Activated T-cell treated with anti-CD3 and anti-CD28 coated beads for 48 hours (primary cell): ENCODE results near the gene RBM42.
A peak's percentile ranks its signal among the peaks of the same experiment; 100 is the strongest.
"Not testable (repeated sequence)": the region's sequence is repeated elsewhere in the genome, so short reads cannot be mapped to it uniquely, and the experiment has no call there.

Experiments
- DNase-seq: peaks from one replicate; pipeline ENCODE4 v3.0.0-alpha.2; 2020; ENCODE audit warnings: low read depth

RBM42 gene

GRCh38 chr19:35650581-35650980 lies 21.7 kb downstream of the RBM42 start:
- no peak for DNase-seq

DNA sequence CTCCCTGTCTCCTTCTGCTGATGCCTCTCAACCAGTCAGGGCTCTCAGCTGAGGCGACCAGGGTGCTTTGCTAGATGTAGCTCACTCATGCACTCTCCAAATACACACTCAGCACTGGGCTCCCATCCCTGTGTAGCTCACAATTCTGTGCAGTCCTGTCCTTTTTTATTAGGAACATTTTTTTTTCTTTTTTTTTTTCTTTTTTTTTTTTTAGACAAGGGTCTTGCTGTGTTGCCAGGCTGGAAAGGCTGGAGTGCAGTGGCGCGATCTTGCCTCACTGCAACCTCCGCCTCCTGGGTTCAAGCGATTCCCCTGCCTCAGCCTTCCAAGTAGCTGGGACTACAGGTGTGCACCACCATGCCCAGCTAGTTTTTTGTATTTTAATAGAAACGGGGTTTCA lies 26.0 kb downstream of the RBM42 start:
- DNase-seq, result not testable (repeated sequence)

DNA sequence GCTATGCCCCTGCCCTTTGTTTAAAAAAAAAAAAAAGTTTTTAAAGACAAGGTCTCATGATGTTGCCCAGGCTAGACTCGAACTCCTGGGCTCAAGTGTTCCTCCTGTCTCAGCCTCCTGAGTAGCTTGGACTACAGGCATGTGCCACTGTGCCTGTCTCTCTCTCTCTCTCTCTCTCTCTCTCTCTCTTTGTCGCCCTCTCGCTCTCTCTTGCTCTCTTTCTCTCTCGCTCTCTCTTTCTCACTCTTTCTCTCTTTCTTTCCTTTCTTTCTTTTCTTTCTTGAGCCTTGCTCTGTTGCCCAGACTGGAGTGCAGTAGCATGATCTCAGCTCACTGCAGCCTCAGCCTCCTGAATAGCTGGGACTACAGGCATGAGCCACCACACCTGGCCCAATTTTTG lies 26.8 kb downstream of the RBM42 start:
- DNase-seq, result no peak

GRCh38 chr19:35656700-35657099 lies 27.9 kb downstream of the RBM42 start:
- no peak for DNase-seq

DNA sequence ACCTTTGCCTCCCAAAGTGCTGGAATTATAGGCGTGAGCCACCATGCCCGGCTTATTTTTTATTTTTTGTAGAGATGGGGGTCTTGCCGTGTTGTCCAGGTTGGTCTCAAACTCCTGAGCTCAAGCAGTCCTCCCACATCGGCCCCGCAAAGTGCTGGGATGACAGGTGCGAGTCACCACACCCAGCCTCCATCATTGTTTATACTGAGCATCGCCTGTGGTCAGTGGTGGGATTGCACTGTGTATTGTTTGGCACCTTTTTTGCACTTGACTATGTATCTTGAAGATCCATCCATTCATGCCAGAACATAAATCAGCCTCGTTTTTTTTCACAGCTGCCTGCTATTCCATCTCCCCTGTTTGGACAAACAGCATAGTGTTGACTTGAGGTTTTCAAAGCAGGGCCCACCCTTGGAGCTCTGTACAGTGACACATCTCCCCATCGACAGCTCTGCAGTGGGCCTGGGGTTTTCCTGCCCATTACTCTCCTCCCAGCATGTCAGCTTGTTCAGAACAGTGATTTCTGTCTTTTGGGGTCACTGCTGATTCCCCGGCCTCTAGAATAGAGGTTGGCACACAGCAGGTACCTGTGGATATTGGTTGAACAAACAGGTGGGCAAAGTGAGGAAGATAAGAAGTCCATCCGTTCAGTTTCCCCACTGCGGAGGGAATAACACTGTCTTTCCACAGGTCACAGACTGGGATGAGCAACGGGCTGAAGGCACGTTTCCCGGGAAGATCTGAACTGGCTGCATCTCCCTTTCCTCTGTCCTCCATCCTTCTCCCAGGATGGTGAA lies 29.3 kb downstream of the RBM42 start:
- DNase-seq, result no peak

GRCh38 chr19:35661995-35662340 lies 33.1 kb downstream of the RBM42 start:
- no peak for DNase-seq

DNA sequence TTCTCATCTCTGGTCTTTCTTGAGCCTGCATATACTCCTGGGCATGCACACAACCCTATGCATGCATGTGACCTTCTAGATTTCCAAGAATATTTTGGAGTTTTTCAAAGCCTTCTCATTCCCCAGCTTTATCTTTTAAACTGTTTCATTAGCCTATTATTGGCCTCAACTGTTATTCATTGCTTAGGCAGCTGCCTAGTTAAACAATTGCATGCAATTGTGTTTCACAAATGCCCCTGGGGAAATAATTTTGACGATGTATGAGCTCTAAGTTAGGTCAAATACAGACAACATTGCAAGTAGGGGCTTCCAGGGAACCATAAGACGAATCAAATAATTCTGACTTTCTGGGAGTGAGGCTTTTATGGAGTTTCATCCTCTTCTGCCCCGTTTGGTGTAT lies 35.1 kb downstream of the RBM42 start:
- no peak for DNase-seq

GRCh38 chr19:35665157-35665556 lies 36.3 kb downstream of the RBM42 start:
- DNase-seq, result no peak

DNA sequence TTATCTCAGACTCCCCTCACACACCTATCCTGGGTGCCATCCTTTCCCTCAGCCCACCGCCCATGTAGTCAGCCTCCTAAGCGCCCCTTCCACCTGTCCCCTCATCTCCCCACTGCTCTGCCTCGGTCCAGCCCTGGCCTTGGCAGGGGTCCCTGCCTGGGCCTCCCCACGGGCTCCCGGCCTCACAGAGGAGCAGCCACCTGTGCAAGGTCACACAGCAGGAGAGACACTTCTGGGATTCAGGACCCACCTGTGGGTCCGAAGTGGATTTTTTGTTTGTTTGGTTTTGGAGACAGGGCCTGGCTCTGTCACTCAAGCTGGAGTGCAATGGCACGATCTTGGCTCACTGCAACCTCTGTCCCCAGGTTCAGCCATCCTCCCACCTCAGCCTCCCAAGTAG lies 36.8 kb downstream of the RBM42 start:
- DNase-seq, result no peak

- no peak for DNase-seq
Observed at GRCh38 chr19:35666251-35666913, 37.5 kb downstream of the RBM42 start, which contains the start of gene UPK1A. Gene UPK1A, plus strand, starts transcription at chr19:35666517. Its CDS starts 296 bp downstream, at chr19:35666813.

DNA sequence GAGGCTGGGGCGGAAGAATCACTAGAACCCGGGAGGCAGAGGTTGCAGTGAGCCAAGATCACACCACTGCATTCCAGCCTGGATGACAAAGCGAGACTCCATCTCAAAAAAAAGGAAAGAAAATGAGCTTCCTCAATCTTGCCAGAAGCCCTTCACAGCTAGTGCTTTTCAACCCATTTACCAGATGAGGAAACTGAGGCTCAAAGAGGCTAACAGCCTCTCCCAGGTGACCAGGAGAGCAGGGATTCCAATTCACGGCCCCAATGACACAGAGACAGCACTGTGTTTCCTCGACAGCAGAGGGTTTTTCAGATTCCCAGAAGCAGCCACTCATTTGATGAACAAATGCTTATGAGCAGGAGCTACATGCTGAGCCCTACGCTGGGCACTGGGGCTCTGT lies 40.7 kb downstream of the RBM42 start:
- no peak for DNase-seq

- no peak for DNase-seq
Observed at GRCh38 chr19:35669974-35670373, 41.1 kb downstream of the RBM42 start.

- DNase-seq, result no peak
Observed at GRCh38 chr19:35670686-35671085, 41.9 kb downstream of the RBM42 start.

- no peak for DNase-seq
Observed at GRCh38 chr19:35671818-35672217, 43.0 kb downstream of the RBM42 start.

DNA sequence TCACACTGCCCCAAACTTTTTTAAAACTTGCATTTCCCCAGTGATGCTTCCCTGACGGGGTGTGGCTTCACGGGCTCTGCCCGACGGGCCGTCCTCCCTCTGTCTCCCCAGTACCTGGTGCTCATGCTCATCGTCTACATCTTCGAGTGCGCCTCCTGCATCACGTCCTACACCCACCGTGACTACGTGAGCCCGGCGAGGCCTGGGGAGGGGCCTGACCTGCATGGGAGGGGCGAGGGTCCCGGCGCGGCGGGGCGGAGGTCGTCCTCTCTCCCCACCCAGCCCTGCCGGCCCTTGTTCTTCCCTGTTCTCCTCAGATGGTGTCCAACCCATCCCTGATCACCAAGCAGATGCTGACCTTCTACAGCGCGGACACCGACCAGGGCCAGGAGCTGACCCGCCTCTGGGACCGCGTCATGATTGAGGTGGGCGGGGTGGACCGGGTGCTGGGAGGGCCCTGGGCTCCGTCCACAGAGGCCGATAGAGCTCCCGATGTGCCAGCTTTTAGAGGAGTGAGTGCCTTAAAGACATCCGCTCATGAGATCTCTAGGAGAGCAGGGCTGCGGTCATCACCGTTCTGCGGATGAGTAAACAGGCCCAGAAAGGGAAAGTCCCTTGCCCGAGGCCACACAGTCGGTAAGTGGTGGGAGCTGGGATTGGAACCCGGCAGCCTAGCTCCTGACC lies 44.4 kb downstream of the RBM42 start:
- peak; percentile 50 for DNase-seq

DNA sequence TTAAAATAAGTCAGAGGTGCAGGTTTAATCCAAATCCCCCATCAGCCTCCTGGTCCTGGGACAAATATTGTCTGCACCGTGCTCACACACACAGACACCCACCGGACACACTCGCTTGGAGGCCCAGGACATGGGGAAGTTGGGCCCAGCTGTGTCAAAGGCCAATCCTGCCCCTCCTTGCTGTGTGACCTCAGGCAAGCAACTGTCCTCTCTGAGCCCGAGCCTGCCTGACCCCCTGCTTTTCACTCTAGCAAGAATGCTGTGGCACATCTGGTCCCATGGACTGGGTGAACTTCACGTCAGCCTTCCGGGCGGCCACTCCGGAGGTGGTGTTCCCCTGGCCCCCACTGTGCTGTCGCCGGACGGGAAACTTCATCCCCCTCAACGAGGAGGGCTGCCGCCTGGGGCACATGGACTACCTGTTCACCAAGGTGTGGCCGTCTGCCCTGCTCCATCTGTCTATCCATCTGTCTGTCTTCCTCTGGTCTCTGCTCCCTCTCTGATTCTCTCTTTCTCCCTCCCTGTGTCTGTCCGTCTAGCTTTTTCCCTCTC lies 46.8 kb downstream of the RBM42 start:
- no peak for DNase-seq
